ENCODE measurements around the gene TKTL2.

Gene TKTL2

GRCh38 chr4:163440040-163440439, 33.5 kb downstream of the TKTL2 start:
- no peak for DNase-seq
